ENCODE measurements around the gene MSH5.

- TF ChIP-seq CTCF (IDR thresholded peaks at IDR 0.05) (no peak), EP300 (IDR thresholded peaks at IDR 0.05) (no peak)
These were observed 40.9 kb downstream of the MSH5 start for GRCh38 chr6:31780507-31781243.
